Kidney epithelial cell (primary cell): Measurements from ENCODE around the gene INTU. TPM values are rescaled to one million over a fixed set of nuclear protein-coding genes. Genes with fewer than 3 reads are reported as not detected.
A peak's percentile ranks its signal among the peaks of the same experiment; 100 is the strongest.

Experiments
- DNase-seq: peaks from one replicate; pipeline ENCODE4 v3.0.0-alpha.2; 2010; ENCODE audit warnings: low read depth
- H3K27me3 ChIP-seq: 2 replicates; pipeline ENCODE4 v1.6.0; 2011; ENCODE audit warnings: low read length; ENCODE audit not compliant: control insufficient read depth, insufficient read depth
- H3K36me3 ChIP-seq: 2 replicates; pipeline ENCODE4 v1.5.1; 2011; ENCODE audit warnings: low read length; ENCODE audit not compliant: control insufficient read depth, insufficient read depth
- H3K4me3 ChIP-seq: 2 replicates; pipeline ENCODE4 v1.5.1; 2011; ENCODE audit warnings: low read depth, mild to moderate bottlenecking, control low read depth, low read length
- CTCF ChIP-seq: IDR thresholded peaks from 2 replicates; pipeline ENCODE4 v1.5.1; 2011; ENCODE audit warnings: mild to moderate bottlenecking, moderate library complexity, low read length, control low read depth, inconsistent platforms; ENCODE audit not compliant: insufficient read depth, poor library complexity, severe bottlenecking
- total RNA-seq: library from RNA; depleted of rRNA; stranded (reverse); fragments of >200 nt; gene quantifications from 2 replicates; pipeline ENCODE4 v1.2.3, GENCODE V29; 2015

INTU gene
- total RNA-seq, 1 donor from 2014 or later, result 6.4 TPM

GRCh38 chr4:127672111-127672510 lies 39.4 kb downstream of the INTU start:
- Histone ChIP-seq H3K4me3 (no peak overlapping the region), H3K36me3 (no peaks in the 10 kb centered on the region), H3K27me3 (no peaks in the 10 kb centered on the region)
- TF ChIP-seq CTCF, result no peak
- DNase-seq, result no peak

- no peak for DNase-seq
- no peaks in the 10 kb centered on the region for H3K36me3 ChIP-seq
- no peak overlapping the region for H3K4me3 ChIP-seq
- TF ChIP-seq CTCF, result no peak
- H3K27me3 ChIP-seq, result no peaks in the 10 kb centered on the region
These were observed 52.5 kb downstream of the INTU start for GRCh38 chr4:127685292-127685691.

- Histone ChIP-seq H3K36me3 (no peaks in the 10 kb centered on the region), H3K27me3 (no peaks in the 10 kb centered on the region), H3K4me3 (no peak overlapping the region)
- no peak for TF ChIP-seq CTCF
- DNase-seq, result no peak
These were observed 53.9 kb downstream of the INTU start for GRCh38 chr4:127686658-127687057.

- Histone ChIP-seq H3K36me3 (no peaks in the 10 kb centered on the region), H3K4me3 (no peak overlapping the region), H3K27me3 (no peaks in the 10 kb centered on the region)
- no peak for TF ChIP-seq CTCF
- no peak for DNase-seq
These were observed 54.8 kb downstream of the INTU start for GRCh38 chr4:127687580-127687979.

GRCh38 chr4:127698789-127699200 lies 66.0 kb downstream of the INTU start:
- no peak for DNase-seq
- TF ChIP-seq CTCF, result no peak

GRCh38 chr4:127708985-127709384 lies 76.2 kb downstream of the INTU start:
- peak; percentile 84 for DNase-seq
- Histone ChIP-seq H3K4me3 (no peak overlapping the region), H3K36me3 (no peaks in the 10 kb centered on the region), H3K27me3 (no peaks in the 10 kb centered on the region)
- TF ChIP-seq CTCF, result no peak

More at GRCh38 chr4:127698789-127699200, 66.0 kb downstream of the INTU start:
- Histone ChIP-seq H3K4me3 (no peak overlapping the region), H3K36me3 (no peaks in the 10 kb centered on the region), H3K27me3 (no peaks in the 10 kb centered on the region)
